CD4-positive, alpha-beta memory T cell (primary cell): ENCODE data around the gene BACE1-AS. TPM values are rescaled to one million over a fixed set of nuclear protein-coding genes. Genes with fewer than 3 reads are reported as not detected.
A peak's percentile ranks its signal among the peaks of the same experiment; 100 is the strongest.
"Not testable (repeated sequence)": the region's sequence is repeated elsewhere in the genome, so short reads cannot be mapped to it uniquely, and the experiment has no call there.

Experiments used
- CTCF ChIA-PET: fragments of 350-600 bp; sonication (Branson Sonifier 250); formaldehyde crosslinking; loops from one replicate; lab custom pipeline; 2021; ENCODE audit warnings: inconsistent platforms; ENCODE audit not compliant: partially characterized antibody; lab: Charles Lee
- POLR2A ChIA-PET: fragments of 350-600 bp; sonication (Branson Sonifier 250); formaldehyde crosslinking; loops from one replicate; lab custom pipeline; 2021; ENCODE audit not compliant: partially characterized antibody; lab: Charles Lee
- DNase-seq, 5 donors: peaks; one replicate each; pipeline versions ENCODE4 v3.0.0 to v3.0.0-alpha.2; 2020 to 2022; ENCODE audit warnings: mixed read lengths in 1 of 5
- H3K27ac ChIP-seq: one replicate; pipeline ENCODE4 v1.7.0; 2013; ENCODE audit warnings: low read depth, low read length
- H3K27me3 ChIP-seq: 2 replicates; pipeline ENCODE4 v1.7.0; 2013; ENCODE audit warnings: mild to moderate bottlenecking, low read length, moderate library complexity; ENCODE audit not compliant: insufficient read depth
- H3K36me3 ChIP-seq: 2 replicates; pipeline ENCODE4 v1.7.0; 2013; ENCODE audit warnings: mild to moderate bottlenecking, low read length, moderate library complexity; ENCODE audit not compliant: insufficient read depth
- H3K4me1 ChIP-seq: 2 replicates; pipeline ENCODE4 v1.7.0; 2013; ENCODE audit warnings: mild to moderate bottlenecking, low read length, moderate library complexity; ENCODE audit not compliant: insufficient read depth
- H3K4me3 ChIP-seq, 2 donors: one replicate each; pipeline ENCODE4 v1.7.0; 2013; ENCODE audit warnings: low read length in 2 of 2, mild to moderate bottlenecking in 1 of 2
- H3K9me3 ChIP-seq, 2 donors: one replicate each; pipeline ENCODE4 v1.7.0; 2013; ENCODE audit warnings: low read length in 2 of 2, control low read depth in 1 of 2; ENCODE audit not compliant: control insufficient read depth in 1 of 2
- H3K27ac Mint-ChIP-seq, 7 donors: one replicate each; pipeline ENCODE4 v1.8.0; 2020 to 2021; ENCODE audit warnings: mixed read lengths in 7 of 7, mild to moderate bottlenecking in 6 of 7, inconsistent platforms in 3 of 7, moderate library complexity in 3 of 7
- H3K27me3 Mint-ChIP-seq, 2 donors: one replicate each; pipeline ENCODE4 v1.8.0; 2020 to 2021; ENCODE audit warnings: mixed read lengths in 2 of 2
- H3K36me3 Mint-ChIP-seq, 2 donors: one replicate each; pipeline ENCODE4 v1.8.0; 2020 to 2021; ENCODE audit warnings: mixed read lengths in 2 of 2, inconsistent platforms in 1 of 2, mild to moderate bottlenecking in 1 of 2
- H3K4me1 Mint-ChIP-seq, 4 donors: one replicate each; pipeline ENCODE4 v1.8.0; 2020 to 2021; ENCODE audit warnings: mixed read lengths in 4 of 4, mild to moderate bottlenecking in 1 of 4
- H3K4me3 Mint-ChIP-seq, 8 donors: one replicate each; pipeline ENCODE4 v1.8.0; 2020 to 2021; ENCODE audit warnings: mixed read lengths in 8 of 8, mild to moderate bottlenecking in 7 of 8, moderate library complexity in 6 of 8, inconsistent platforms in 3 of 8
- H3K9me3 Mint-ChIP-seq, 8 donors: one replicate each; pipeline ENCODE4 v1.8.0; 2020 to 2021; ENCODE audit warnings: mixed read lengths in 8 of 8, mild to moderate bottlenecking in 5 of 8, inconsistent platforms in 3 of 8, moderate library complexity in 1 of 8
- intact Hi-C: fragments of 100-400 bp; cut with micrococcal nuclease; formaldehyde crosslinking; loops from one replicate; pipeline ENCODE4 v1.15.1; 2023
- polyA plus RNA-seq, 2 donors: library from polyadenylated mRNA; unstranded; fragments of 300-500 nt; fragmentation: Illumina TruSeq; gene quantifications; one replicate each; pipeline ENCODE4 v1.2.3, GENCODE V29; 2021
- total RNA-seq, 2 experiments: library from RNA; stranded (reverse); gene quantifications; one replicate each; pipeline ENCODE4 v1.2.3, GENCODE V29; 2021

BACE1-AS gene
- total and polyA plus RNA-seq, 4 experiments from 2014 or later: 3.8 to 15.7 (median 15.3) TPM; not detected in 1

DNA sequence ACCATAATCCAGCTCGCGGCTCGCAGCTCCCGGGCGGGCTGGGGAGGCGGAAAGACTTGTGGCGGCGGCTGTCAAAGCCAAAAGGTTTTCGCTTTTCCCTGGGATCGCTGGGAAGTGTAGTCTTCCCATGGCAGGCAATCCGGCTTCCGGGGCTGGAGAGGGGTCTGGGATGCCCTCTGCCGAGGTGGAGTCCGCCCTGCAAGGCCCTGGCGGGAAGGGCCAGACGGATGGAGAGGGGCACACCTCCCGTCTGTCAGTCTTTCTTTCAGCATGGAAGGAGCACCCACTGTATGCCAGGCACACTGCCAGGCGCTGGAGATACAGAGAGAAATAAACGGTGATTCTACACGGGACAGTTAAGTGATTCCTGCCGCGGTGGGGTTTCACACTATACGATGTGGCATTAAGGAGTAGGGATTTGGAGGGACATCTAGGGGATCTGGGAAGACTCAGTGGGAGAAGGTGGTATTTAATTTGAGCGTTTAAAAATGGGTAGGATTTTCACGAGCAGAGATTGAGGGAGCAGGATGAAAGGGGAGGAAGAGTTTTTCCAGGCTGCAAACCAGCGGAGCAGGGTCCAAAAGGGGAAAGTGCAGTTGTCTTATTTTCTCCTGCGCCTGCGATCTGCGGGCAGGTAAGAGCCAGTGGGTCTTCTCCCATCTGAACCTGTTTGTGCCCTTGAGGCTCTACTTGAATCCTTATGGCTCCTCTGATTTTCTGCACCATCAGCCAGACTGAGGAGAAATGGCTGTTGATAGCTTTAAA is 25.2 kb downstream of the BACE1-AS start, which contains the start of gene BACE1:
TSS of gene BACE1 (minus strand) at position 60 of the 765 bp plus-strand sequence. CDS start 461 bp downstream, outside the sequence.
- Histone ChIP-seq H3K27ac (peak within 1 kb of the TSS; percentile 26), H3K4me3 (peak within 1 kb of the TSS; percentile 39 to 63), H3K27me3 (peaks cover 7% of the 10 kb centered on the region), H3K4me1 (peaks cover 17% of the 10 kb centered on the region), H3K9me3 (no peaks in the 10 kb centered on the region), H3K36me3 (no peaks in the 10 kb centered on the region)
- H3K4me3 Mint-ChIP-seq: peak within 1 kb of the TSS; percentile 86 to 92 (median 89)
- H3K36me3 Mint-ChIP-seq: no peaks in the 10 kb centered on the region
- ChIA-PET CTCF (interaction anchor here (0.8 to 2.5 kb wide), 4 partner anchors 11 to 90 kb away, joined by 3 to 10 read pairs (median 4); partner anchors contain the start of gene CEP164), POLR2A (interaction anchor here (0.7 to 2.9 kb wide), 5 partner anchors 12 to 138 kb away, joined by 3 to 20 read pairs (median 4); partner anchors contain the start of genes CEP164 and SIDT2)
- H3K9me3 Mint-ChIP-seq: no peaks in the 10 kb centered on the region
- H3K4me1 Mint-ChIP-seq: peaks cover 4 to 19% (median 12%) of the 10 kb centered on the region in 4 donors
- intact Hi-C loops: no loop called here
- peak in 3 of 5 donors; percentile 5 to 17 (median 11) for DNase-seq
- H3K27me3 Mint-ChIP-seq: peaks cover 3 to 7% of the 10 kb centered on the region in 2 donors
- H3K27ac Mint-ChIP-seq: peak within 1 kb of the TSS in 5 of 7 donors; percentile 39 to 89 (median 68)

DNA sequence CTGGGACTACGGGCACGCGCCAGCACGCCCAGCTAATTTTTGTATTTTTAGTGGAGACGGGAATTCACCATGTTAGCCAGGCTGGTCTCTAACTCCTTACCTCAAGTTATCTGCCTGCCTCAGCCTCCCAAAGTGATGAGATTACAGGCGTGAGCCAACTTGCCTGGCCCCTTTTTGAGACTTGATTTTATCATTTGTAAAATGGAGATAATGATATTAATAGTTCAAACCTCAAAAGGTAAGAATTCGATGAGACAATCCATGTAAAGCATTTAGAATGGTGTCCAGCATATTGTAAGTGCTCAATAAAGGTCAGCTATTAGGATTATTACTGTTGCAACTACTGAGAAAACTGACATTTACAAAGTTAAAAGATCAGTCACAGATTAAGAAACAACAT is 27.6 kb downstream of the BACE1-AS start:
- Mint-ChIP-seq H3K27ac (peak overlapping the region in 1 of 7 donors; percentile 19), H3K27me3 (peaks cover 3 to 7% of the 10 kb centered on the region in 2 donors), H3K9me3 (no peaks in the 10 kb centered on the region), H3K4me1 (peaks cover 4 to 19% (median 12%) of the 10 kb centered on the region in 4 donors), H3K4me3 (no peak overlapping the region), H3K36me3 (no peaks in the 10 kb centered on the region)
- H3K36me3 ChIP-seq: no peaks in the 10 kb centered on the region
- H3K4me3 ChIP-seq: no peak overlapping the region
- H3K4me1 ChIP-seq: peaks cover 17% of the 10 kb centered on the region
- CTCF ChIA-PET: no interaction called here
- H3K27me3 ChIP-seq: peaks cover 7% of the 10 kb centered on the region
- H3K27ac ChIP-seq: no peak overlapping the region
- POLR2A ChIA-PET: interaction anchor here (1.4 kb wide), 1 partner anchor 9 kb away, joined by 5 read pairs; the partner anchor contains the start of gene CEP164
- H3K9me3 ChIP-seq: no peaks in the 10 kb centered on the region
- no peak for DNase-seq
- intact Hi-C loops: no loop called here

DNA sequence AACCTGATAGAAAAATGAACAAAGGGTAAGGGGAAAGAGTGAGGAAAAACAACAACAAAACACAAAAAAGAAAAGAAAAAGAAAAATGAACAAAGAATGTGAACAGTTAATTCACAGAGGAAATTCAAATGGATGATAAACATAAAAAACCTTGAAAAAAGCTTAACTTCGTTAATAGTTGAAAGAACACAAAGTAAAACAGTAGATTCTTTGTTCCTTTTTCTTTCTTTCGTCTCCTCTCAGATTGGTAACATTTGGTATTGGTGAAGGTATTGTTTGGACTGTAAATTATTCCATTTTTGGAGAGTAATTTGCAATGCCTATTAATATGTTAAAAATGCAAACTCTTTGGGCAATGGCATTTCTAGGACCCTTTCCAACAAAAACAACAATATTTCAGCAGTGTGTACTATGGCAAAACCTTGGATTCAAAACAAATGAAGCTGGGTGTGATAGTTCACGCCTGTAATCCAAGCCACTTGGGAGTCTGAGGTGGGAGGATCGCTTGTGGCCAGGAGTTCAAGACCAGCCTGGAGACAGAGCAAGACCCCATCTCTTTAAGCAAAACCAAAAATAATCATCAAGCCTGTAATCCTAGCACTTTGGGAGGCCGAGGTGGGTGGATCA is 28.2 kb downstream of the BACE1-AS start:
- Mint-ChIP-seq H3K4me3 (no peak overlapping the region), H3K9me3 (no peaks in the 10 kb centered on the region), H3K27ac (peak overlapping the region in 1 of 7 donors; percentile 19), H3K36me3 (no peaks in the 10 kb centered on the region), H3K4me1 (peaks cover 4 to 15% (median 11%) of the 10 kb centered on the region in 4 donors), H3K27me3 (peaks cover 3 to 7% of the 10 kb centered on the region in 2 donors)
- Histone ChIP-seq H3K4me3 (no peak overlapping the region), H3K27me3 (peaks cover 7% of the 10 kb centered on the region), H3K36me3 (no peaks in the 10 kb centered on the region), H3K9me3 (no peaks in the 10 kb centered on the region), H3K4me1 (peaks cover 16% of the 10 kb centered on the region), H3K27ac (no peak overlapping the region)
- intact Hi-C loops: no loop called here
- ChIA-PET POLR2A (interaction anchor here (1.4 kb wide), 1 partner anchor 8 kb away, joined by 5 read pairs; the partner anchor contains the start of gene CEP164), CTCF (interaction anchor here (0.8 kb wide), 1 partner anchor 39 kb away, joined by 3 read pairs; no protein-coding TSS in a partner anchor)
- DNase-seq: no peak

DNA sequence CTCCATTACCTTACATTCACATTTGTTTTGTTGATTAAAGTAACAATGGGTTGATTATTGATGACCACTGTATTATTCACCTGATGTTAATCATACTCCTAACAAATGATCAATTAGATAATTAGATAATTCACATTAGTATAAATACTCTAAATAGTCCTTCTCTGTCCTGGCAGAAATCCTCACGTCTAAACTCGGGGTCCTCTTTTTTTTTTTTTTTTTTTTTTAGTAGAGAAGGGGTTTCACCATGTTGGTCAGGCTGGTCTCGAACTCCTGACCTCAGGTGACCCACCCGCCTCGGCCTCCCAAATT is 36.1 kb downstream of the BACE1-AS start:
- H3K4me1 Mint-ChIP-seq, H3K9me3 ChIP-seq, H3K27ac ChIP-seq, H3K27me3 Mint-ChIP-seq, DNase-seq, H3K36me3 Mint-ChIP-seq, H3K27me3 ChIP-seq, H3K36me3 ChIP-seq, H3K9me3 Mint-ChIP-seq: not testable (repeated sequence)
- ChIA-PET POLR2A (interaction anchor here (0.6 to 4.2 kb wide), 17 partner anchors 9 to 674 kb away, joined by 3 to 68 read pairs (median 5); partner anchors contain the start of genes BACE1, PAFAH1B2, PCSK7 and RNF214), CTCF (interaction anchor here (0.7 to 5.5 kb wide), 6 partner anchors 12 to 100 kb away, joined by 3 to 28 read pairs (median 4); partner anchors contain the start of genes BACE1 and PCSK7)
- H3K4me3 Mint-ChIP-seq: peak overlapping the region in 1 of 8 donors; percentile 60
- H3K27ac Mint-ChIP-seq: peak overlapping the region in 1 of 7 donors; percentile 59
- intact Hi-C loops: loop anchor here (1.0 to 2.0 kb wide), 3 partner anchors 46 to 149 kb away; partner anchors contain the start of genes PCSK7, RNF214 and SIDT2
- Histone ChIP-seq H3K4me3 (peak overlapping the region in 1 of 2 donors; percentile 76), H3K4me1 (peaks cover 19% of the 10 kb centered on the region)

DNA sequence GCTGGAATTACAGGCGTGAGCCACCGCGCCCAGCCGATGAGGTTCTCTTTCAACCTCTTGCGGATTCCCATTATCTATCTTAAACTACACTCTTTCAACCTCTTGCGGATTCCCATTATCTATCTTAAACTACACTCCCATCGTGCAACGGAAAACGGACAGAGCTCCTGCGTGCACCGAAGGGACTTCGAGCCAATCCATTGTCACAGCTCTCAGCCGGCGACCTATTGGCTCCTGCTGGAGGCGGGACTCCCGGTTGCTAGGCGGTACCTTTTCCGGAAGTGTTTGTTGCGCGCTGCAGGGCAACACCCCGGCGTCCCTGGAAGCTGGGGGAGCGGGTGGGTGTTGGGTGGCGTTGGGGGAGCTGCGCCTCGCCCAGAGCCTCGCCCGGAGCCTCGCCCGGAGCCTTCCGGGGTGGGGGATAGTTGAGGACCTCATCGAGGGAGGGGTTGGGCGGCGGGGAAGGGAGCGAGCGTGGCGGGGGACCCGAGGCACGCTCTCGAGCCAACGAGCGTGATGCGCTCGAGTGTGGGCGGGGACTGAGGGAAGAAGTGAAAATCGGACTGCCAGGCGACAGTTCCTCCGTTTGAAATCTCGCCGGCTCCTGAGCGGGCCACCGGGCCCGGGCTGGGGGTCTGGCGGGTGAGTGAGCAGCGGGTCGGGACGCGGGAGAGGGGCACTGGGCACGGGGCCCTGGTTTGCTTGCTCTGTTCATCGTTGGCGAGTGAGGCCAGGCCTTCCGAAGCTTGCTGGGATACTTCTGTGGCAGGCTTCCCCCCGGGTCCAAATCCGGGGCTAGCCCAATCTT is 36.6 kb downstream of the BACE1-AS start, which contains the start of gene CEP164:
TSS of gene CEP164 (plus strand) at position 288 of the 808 bp plus-strand sequence. CDS start 10,733 bp downstream, outside the sequence.
- Histone ChIP-seq H3K27me3 (no peaks in the 10 kb centered on the region), H3K9me3 (no peaks in the 10 kb centered on the region), H3K36me3 (no peaks in the 10 kb centered on the region), H3K27ac (peak within 1 kb of the TSS; percentile 85), H3K4me1 (peaks cover 19% of the 10 kb centered on the region), H3K4me3 (peak within 1 kb of the TSS; percentile 76 to 93)
- POLR2A ChIA-PET: interaction anchor here (0.6 to 4.2 kb wide), 20 partner anchors 9 to 1109 kb away, joined by 3 to 68 read pairs (median 5); partner anchors contain the start of genes BACE1, KMT2A, PAFAH1B2 and PCSK7
- H3K4me1 Mint-ChIP-seq: peaks cover 0 to 11% (median 9%) of the 10 kb centered on the region in 4 donors
- peak; percentile 93 to 97 (median 95) for DNase-seq
- CTCF ChIA-PET: interaction anchor here (0.7 to 5.5 kb wide), 7 partner anchors 12 to 101 kb away, joined by 3 to 28 read pairs (median 4); partner anchors contain the start of genes BACE1 and PCSK7
- peak within 1 kb of the TSS in 6 of 8 donors; percentile 6 to 60 (median 42) for H3K4me3 Mint-ChIP-seq
- H3K9me3 Mint-ChIP-seq: no peaks in the 10 kb centered on the region
- H3K36me3 Mint-ChIP-seq: peaks cover 4% of the 10 kb centered on the region in 2 donors
- H3K27me3 Mint-ChIP-seq: no peaks in the 10 kb centered on the region
- intact Hi-C loops: loop anchor here (1.0 to 2.0 kb wide), 3 partner anchors 47 to 149 kb away; partner anchors contain the start of genes PCSK7, RNF214 and SIDT2
- H3K27ac Mint-ChIP-seq: peak within 1 kb of the TSS in 3 of 7 donors; percentile 10 to 59 (median 53)

DNA sequence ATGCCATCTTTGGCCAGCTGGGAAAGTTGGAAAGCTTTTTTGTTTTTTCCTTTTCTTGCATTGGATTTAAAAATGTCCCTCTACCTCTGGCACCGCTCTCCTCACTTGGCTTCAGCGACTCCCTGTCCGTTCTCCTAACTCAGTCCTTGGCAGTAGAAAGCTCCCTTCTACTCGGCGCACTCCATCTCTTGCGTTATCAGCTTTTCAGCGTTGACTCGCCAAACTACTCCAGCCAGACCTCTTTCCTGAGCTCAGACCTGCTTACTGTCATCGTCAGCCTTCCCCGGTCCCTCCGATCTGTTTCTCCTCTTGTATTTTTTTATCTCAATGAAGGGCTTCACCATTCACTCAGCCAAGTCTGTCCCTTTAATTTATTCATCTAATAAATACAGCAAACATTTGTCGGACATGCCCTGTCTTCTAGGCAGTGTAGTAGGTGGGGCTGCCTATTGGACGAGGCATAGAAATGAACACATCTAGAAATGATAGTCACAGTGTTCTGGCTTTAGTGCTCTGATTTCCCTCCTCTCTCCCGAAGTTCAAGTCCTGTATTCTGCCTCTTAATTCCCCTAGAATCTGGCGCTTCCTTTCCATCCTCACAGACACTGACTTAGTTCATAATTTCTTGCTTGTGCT is 37.3 kb downstream of the BACE1-AS start:
- Histone ChIP-seq H3K4me1 (peaks cover 19% of the 10 kb centered on the region), H3K27me3 (no peaks in the 10 kb centered on the region), H3K36me3 (no peaks in the 10 kb centered on the region), H3K27ac (peak overlapping the region; percentile 85), H3K9me3 (no peaks in the 10 kb centered on the region), H3K4me3 (peak overlapping the region; percentile 76 to 93)
- intact Hi-C loops: no loop called here
- ChIA-PET POLR2A (interaction anchor here (0.8 to 4.2 kb wide), 17 partner anchors 10 to 1108 kb away, joined by 3 to 68 read pairs (median 6); partner anchors contain the start of genes BACE1, KMT2A, PAFAH1B2 and PCSK7), CTCF (interaction anchor here (0.9 to 5.5 kb wide), 4 partner anchors 48 to 102 kb away, joined by 3 to 28 read pairs (median 9); partner anchors contain the start of gene PCSK7)
- no peak for DNase-seq
- Mint-ChIP-seq H3K36me3 (peaks cover 4% of the 10 kb centered on the region in 2 donors), H3K4me1 (peaks cover 0 to 13% (median 9%) of the 10 kb centered on the region in 4 donors), H3K27ac (no peak overlapping the region), H3K27me3 (no peaks in the 10 kb centered on the region), H3K9me3 (no peaks in the 10 kb centered on the region), H3K4me3 (no peak overlapping the region)
